ENCODE results near the gene IRX6. TPM values are rescaled to one million over a fixed set of nuclear protein-coding genes. Genes with fewer than 3 reads are reported as not detected.

The IRX6 gene
- total RNA-seq, 1 experiment from 2014 or later = not detected

DNA sequence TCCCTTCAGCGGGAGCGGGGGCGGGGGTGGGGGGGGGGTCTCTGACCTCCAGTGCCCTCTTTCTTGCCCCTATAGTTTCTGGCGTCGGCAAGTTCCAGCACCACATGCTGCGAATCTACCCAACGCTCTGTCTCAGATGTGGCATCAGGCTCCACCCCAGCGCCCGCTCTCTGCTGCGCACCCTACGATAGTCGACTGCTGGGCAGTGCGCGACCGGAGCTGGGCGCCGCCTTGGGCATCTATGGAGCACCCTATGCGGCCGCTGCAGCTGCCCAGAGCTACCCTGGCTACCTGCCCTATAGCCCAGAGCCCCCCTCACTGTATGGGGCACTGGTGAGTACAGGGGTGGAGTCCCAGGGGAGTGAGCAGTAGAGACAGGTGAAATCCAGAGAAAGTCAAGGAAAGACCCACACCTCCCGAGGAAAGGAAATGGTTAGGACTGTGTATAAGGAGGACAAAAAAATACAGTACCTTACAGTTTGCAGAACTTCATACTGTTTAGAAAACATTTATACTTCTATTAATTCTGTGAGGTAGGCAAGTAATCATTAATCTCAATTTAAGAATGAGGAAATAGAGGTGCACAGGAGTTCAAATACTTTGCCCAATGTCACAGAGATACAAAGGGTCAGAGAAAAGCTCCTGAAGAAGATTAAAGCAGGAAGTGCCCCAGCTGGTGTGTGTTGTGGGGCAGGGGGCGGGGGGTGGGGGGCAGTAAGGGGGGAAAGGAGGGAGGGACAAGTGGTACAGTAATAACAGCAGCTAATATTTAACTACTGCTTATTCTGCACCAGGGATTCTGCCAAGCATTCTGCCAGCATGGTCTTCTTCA, 2.5 kb downstream of the IRX6 start:
- Histone ChIP-seq H3K79me2 (ENCODE audit: insufficient read depth, low read length) (no peaks in the 10 kb centered on the region), H3K9ac (ENCODE audit: extremely low read depth, insufficient read length, low read length) (no peak overlapping the region), H3K4ac (ENCODE audit: low read depth, low read length) (no peak overlapping the region), H3K27me3 (ENCODE audit: insufficient read depth, low read length) (peaks cover 73% of the 10 kb centered on the region), H3K18ac (ENCODE audit: insufficient read length, low read depth, low read length) (no peak overlapping the region), H3K23me2 (ENCODE audit: insufficient read length, low read depth, low read length, poor library complexity, severe bottlenecking) (peaks cover 20% of the 10 kb centered on the region), H3K4me1 (ENCODE audit: insufficient read depth, low read length) (no peaks in the 10 kb centered on the region), H3K14ac (ENCODE audit: insufficient read depth, low read length) (no peak overlapping the region), H3K56ac (ENCODE audit: insufficient read length, low read depth, low read length) (no peak overlapping the region), H2AFZ (ENCODE audit: low read length) (no peak overlapping the region), H2BK5ac (ENCODE audit: insufficient read length, low read length) (no peak overlapping the region), H2AK5ac (ENCODE audit: insufficient read length, low read length) (no peak overlapping the region), H3K9me3 (ENCODE audit: control insufficient read depth, low read depth, low read length) (no peaks in the 10 kb centered on the region), H4K8ac (replicated peaks; ENCODE audit: insufficient read length, low read depth, low read length) (no peak overlapping the region), H4K5ac (ENCODE audit: insufficient read length, low read depth, low read length) (no peak overlapping the region), H3K27ac (ENCODE audit: insufficient read length, low read depth, low read length) (no peak overlapping the region), H3K4me2 (ENCODE audit: insufficient read depth, insufficient read length, low read length) (no peak overlapping the region), H4K20me1 (ENCODE audit: control insufficient read depth, insufficient read depth, insufficient read length) (no peaks in the 10 kb centered on the region), H4K91ac (ENCODE audit: insufficient read length, low read depth, low read length) (no peak overlapping the region), H2BK12ac (ENCODE audit: insufficient read length, low read depth, low read length) (no peak overlapping the region), H3K23ac (ENCODE audit: insufficient read length, low read depth, low read length) (no peak overlapping the region), H3K79me1 (ENCODE audit: insufficient read depth, low read depth, low read length, poor library complexity, severe bottlenecking) (no peaks in the 10 kb centered on the region), H2BK120ac (ENCODE audit: low read depth, low read length, poor library complexity, severe bottlenecking) (no peak overlapping the region), H2BK15ac (ENCODE audit: low read depth, low read length) (no peak overlapping the region), H3T11ph (ENCODE audit: low read length) (no peak overlapping the region), H2BK20ac (ENCODE audit: low read depth, low read length, poor library complexity, severe bottlenecking) (no peak overlapping the region)
- Mint-ChIP-seq H3K4me1 (peaks cover 25 to 55% of the 10 kb centered on the region in 2 experiments), H3K27ac (no peak overlapping the region), H3K36me3 (ENCODE audit: insufficient read depth in 1 of 3, low read depth in 3 of 3) (no peaks in the 10 kb centered on the region), H3K27me3 (ENCODE audit: low read depth) (peaks cover 99% of the 10 kb centered on the region), H3K9me3 (peaks cover 0 to 4% of the 10 kb centered on the region in 2 experiments; a peak in 2 of 5 replicates), H3K4me3 (peak overlapping the region in 1 of 2 experiments; percentile 41; a peak in 2 of 5 replicates)
- no CpG with 5 or more reads among the region's 21 CpGs for WGBS (ENCODE audit: extremely low coverage, insufficient read length, low lambda C conversion rate)
- TF ChIP-seq, protein P1, sequence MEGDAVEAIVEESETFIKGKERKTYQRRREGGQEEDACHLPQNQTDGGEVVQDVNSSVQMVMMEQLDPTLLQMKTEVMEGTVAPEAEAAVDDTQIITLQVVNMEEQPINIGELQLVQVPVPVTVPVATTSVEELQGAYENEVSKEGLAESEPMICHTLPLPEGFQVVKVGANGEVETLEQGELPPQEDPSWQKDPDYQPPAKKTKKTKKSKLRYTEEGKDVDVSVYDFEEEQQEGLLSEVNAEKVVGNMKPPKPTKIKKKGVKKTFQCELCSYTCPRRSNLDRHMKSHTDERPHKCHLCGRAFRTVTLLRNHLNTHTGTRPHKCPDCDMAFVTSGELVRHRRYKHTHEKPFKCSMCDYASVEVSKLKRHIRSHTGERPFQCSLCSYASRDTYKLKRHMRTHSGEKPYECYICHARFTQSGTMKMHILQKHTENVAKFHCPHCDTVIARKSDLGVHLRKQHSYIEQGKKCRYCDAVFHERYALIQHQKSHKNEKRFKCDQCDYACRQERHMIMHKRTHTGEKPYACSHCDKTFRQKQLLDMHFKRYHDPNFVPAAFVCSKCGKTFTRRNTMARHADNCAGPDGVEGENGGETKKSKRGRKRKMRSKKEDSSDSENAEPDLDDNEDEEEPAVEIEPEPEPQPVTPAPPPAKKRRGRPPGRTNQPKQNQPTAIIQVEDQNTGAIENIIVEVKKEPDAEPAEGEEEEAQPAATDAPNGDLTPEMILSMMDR (conservative IDR thresholded peaks at IDR 0.05) = no peak
- DNase-seq = no peak
